ENCODE results near the gene MPP2. TPM values are rescaled to one million over a fixed set of nuclear protein-coding genes. Genes with fewer than 3 reads are reported as not detected.

MPP2 gene
- total and polyA plus RNA-seq, 2 experiments from 2014 or later = 23.4 to 25.4 TPM

GRCh38 chr17:43853546-43853945, 53.8 kb downstream of the MPP2 start:
- DNase-seq (ENCODE audit: low read depth in 1 of 2, low spot score in 1 of 2) = no peak
- no peaks in the 10 kb centered on the region for H3K4me1 ChIP-seq (ENCODE audit: low read depth)
- no peaks in the 10 kb centered on the region for H3K36me3 ChIP-seq
- no peak overlapping the region for H3K4me3 ChIP-seq
- H3K27me3 ChIP-seq = no peaks in the 10 kb centered on the region
- no peak for TF ChIP-seq CTCF (IDR thresholded peaks at IDR 0.05; ENCODE audit: low read depth, low read length)
- H3K27ac ChIP-seq = no peak overlapping the region
- H3K9me3 ChIP-seq (ENCODE audit: low read depth) = no peaks in the 10 kb centered on the region

- no peak for DNase-seq (ENCODE audit: low read depth in 1 of 2, low spot score in 1 of 2)
- Histone ChIP-seq H3K4me3 (no peak overlapping the region), H3K36me3 (no peaks in the 10 kb centered on the region), H3K27ac (no peak overlapping the region), H3K27me3 (no peaks in the 10 kb centered on the region), H3K9me3 (ENCODE audit: low read depth) (no peaks in the 10 kb centered on the region), H3K4me1 (ENCODE audit: low read depth) (no peaks in the 10 kb centered on the region)
- no peak for TF ChIP-seq CTCF (IDR thresholded peaks at IDR 0.05; ENCODE audit: low read depth, low read length)
Measured at GRCh38 chr17:43852571-43852970, 54.8 kb downstream of the MPP2 start.

- no peak overlapping the region for H3K27ac ChIP-seq
- no peaks in the 10 kb centered on the region for H3K27me3 ChIP-seq
- no peaks in the 10 kb centered on the region for H3K4me1 ChIP-seq (ENCODE audit: low read depth)
- DNase-seq (ENCODE audit: low read depth in 1 of 2, low spot score in 1 of 2) = no peak
- H3K36me3 ChIP-seq = no peaks in the 10 kb centered on the region
- H3K9me3 ChIP-seq (ENCODE audit: low read depth) = no peaks in the 10 kb centered on the region
- TF ChIP-seq CTCF (IDR thresholded peaks at IDR 0.05; ENCODE audit: low read depth, low read length) = no peak
- no peak overlapping the region for H3K4me3 ChIP-seq
Measured at GRCh38 chr17:43849116-43849515, 58.2 kb downstream of the MPP2 start.

GRCh38 chr17:43848601-43849000, 58.7 kb downstream of the MPP2 start:
- Histone ChIP-seq H3K27ac (no peak overlapping the region), H3K9me3 (ENCODE audit: low read depth) (no peaks in the 10 kb centered on the region), H3K27me3 (no peaks in the 10 kb centered on the region), H3K4me3 (no peak overlapping the region), H3K4me1 (ENCODE audit: low read depth) (no peaks in the 10 kb centered on the region), H3K36me3 (no peaks in the 10 kb centered on the region)
- DNase-seq (ENCODE audit: low read depth in 1 of 2, low spot score in 1 of 2) = no peak
- no peak for TF ChIP-seq CTCF (IDR thresholded peaks at IDR 0.05; ENCODE audit: low read depth, low read length)

- Histone ChIP-seq H3K4me3 (no peak within 1 kb of the TSS), H3K27ac (no peak within 1 kb of the TSS), H3K36me3 (no peaks in the 10 kb centered on the region), H3K4me1 (ENCODE audit: low read depth) (no peaks in the 10 kb centered on the region), H3K9me3 (ENCODE audit: low read depth) (no peaks in the 10 kb centered on the region), H3K27me3 (no peaks in the 10 kb centered on the region)
- TF ChIP-seq CTCF (IDR thresholded peaks at IDR 0.05; ENCODE audit: low read depth, low read length) = no peak
- DNase-seq (ENCODE audit: low read depth in 1 of 2, low spot score in 1 of 2) = no peak
Measured at GRCh38 chr17:43846963-43847371, 60.4 kb downstream of the MPP2 start, which contains the start of gene CD300LG. TSS of gene CD300LG (plus strand) at chr17:43847176. CDS start at chr17:43847217, 41 bp downstream.

Data from cardiac muscle cell (in vitro differentiated cells and primary cell).